ENCODE measurements around the gene KANSL1.

The KANSL1 gene

DNA sequence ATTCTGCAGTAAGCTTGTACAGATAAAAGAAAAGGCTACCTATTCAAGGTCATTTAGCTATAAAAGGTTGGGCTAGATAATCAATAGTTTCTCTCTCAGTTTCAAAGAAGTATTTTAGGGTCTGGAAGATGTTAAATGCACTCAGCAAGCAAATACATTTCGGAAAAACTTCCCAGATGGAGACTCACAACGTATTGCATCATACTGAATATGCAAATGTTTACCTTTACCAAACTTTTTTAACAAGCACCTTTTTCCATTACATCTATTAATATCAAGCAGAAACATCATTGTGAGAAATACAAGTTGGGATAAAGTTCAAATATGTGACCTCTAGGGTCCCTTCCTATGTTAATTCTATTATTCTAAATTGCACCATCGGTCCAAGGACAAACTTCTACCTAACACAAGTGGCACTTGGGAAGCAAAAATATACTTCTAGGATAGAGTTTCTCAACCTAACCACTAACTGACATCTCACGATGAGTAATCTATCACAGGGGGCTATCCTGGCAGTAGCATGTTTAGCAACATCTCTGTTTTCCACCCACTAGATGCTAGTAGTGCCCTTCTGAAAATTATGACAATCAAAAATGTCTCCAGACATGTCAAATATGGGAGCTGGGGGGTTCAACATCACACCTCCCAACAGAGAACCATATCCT, 14.5 kb downstream of the KANSL1 start:
- no peaks in the 10 kb centered on the region for H3K9me3 ChIP-seq (ENCODE audit: insufficient read depth, low read depth, low read length)
- peaks cover 43% of the 10 kb centered on the region; the same call in 1 of the 2 replicates for H3K4me1 ChIP-seq (ENCODE audit: insufficient read depth, low read length)
- H3K36me3 ChIP-seq (ENCODE audit: insufficient read depth, low read depth, low read length) = peaks cover 1% of the 10 kb centered on the region
- H3K9ac ChIP-seq (ENCODE audit: low read depth, low read length) = peak overlapping the region; percentile 43; the same call in 1 of the 2 replicates
- H3K27me3 ChIP-seq (ENCODE audit: insufficient read depth, low read length) = no peaks in the 10 kb centered on the region
- no peak overlapping the region for H3K27ac ChIP-seq (ENCODE audit: low read length)
- no peak overlapping the region for H3K4me3 ChIP-seq (ENCODE audit: low read length)

GRCh38 chr17:46176975-46177374, 16.3 kb downstream of the KANSL1 start:
- Histone ChIP-seq H3K4me3 (ENCODE audit: low read length) (no peak overlapping the region), H3K36me3 (ENCODE audit: insufficient read depth, low read depth, low read length) (peaks cover 11% of the 10 kb centered on the region), H3K27me3 (ENCODE audit: insufficient read depth, low read length) (no peaks in the 10 kb centered on the region), H3K9ac (ENCODE audit: low read depth, low read length) (no peak overlapping the region), H3K9me3 (ENCODE audit: insufficient read depth, low read depth, low read length) (no peaks in the 10 kb centered on the region), H3K27ac (ENCODE audit: low read length) (no peak overlapping the region), H3K4me1 (ENCODE audit: insufficient read depth, low read length) (peaks cover 29% of the 10 kb centered on the region; the same call in 1 of the 2 replicates)

DNA sequence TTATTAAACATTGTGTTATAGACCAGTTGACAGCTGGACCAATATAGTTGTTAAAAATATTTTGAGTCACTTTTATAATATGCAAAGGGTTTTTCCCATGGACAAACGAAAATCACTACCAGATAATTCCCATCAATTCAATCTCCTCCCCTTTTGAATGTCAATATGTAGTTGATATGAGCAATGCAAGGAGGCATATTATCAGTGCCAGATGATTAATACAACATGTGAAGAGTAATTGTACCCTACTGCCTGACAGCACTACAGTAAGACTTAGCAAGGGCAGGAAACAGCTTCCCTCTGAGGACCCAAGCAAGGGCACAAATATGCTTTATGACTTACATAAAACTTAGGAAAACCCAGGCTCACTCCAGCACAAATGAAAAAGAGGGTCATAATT, 17.3 kb downstream of the KANSL1 start:
- H3K4me3 ChIP-seq (ENCODE audit: low read length) = no peak overlapping the region
- H3K9me3 ChIP-seq (ENCODE audit: insufficient read depth, low read depth, low read length) = no peaks in the 10 kb centered on the region
- H3K4me1 ChIP-seq (ENCODE audit: insufficient read depth, low read length) = peaks cover 24% of the 10 kb centered on the region; the same call in 1 of the 2 replicates
- no peak overlapping the region for H3K27ac ChIP-seq (ENCODE audit: low read length)
- no peaks in the 10 kb centered on the region for H3K27me3 ChIP-seq (ENCODE audit: insufficient read depth, low read length)
- peaks cover 22% of the 10 kb centered on the region for H3K36me3 ChIP-seq (ENCODE audit: insufficient read depth, low read depth, low read length)
- H3K9ac ChIP-seq (ENCODE audit: low read depth, low read length) = no peak overlapping the region

GRCh38 chr17:46173153-46173552, 20.1 kb downstream of the KANSL1 start:
- H3K27ac ChIP-seq (ENCODE audit: low read length) = no peak overlapping the region
- H3K9me3 ChIP-seq (ENCODE audit: insufficient read depth, low read depth, low read length) = no peaks in the 10 kb centered on the region
- H3K36me3 ChIP-seq (ENCODE audit: insufficient read depth, low read depth, low read length) = peaks cover 48% of the 10 kb centered on the region
- no peak overlapping the region for H3K9ac ChIP-seq (ENCODE audit: low read depth, low read length)
- H3K4me3 ChIP-seq (ENCODE audit: low read length) = no peak overlapping the region
- H3K27me3 ChIP-seq (ENCODE audit: insufficient read depth, low read length) = no peaks in the 10 kb centered on the region
- peaks cover 8% of the 10 kb centered on the region; the same call in 1 of the 2 replicates for H3K4me1 ChIP-seq (ENCODE audit: insufficient read depth, low read length)

GRCh38 chr17:46171939-46172338, 21.3 kb downstream of the KANSL1 start:
- Histone ChIP-seq H3K4me3 (ENCODE audit: low read length) (no peak overlapping the region), H3K27me3 (ENCODE audit: insufficient read depth, low read length) (no peaks in the 10 kb centered on the region), H3K36me3 (ENCODE audit: insufficient read depth, low read depth, low read length) (peaks cover 51% of the 10 kb centered on the region), H3K27ac (ENCODE audit: low read length) (no peak overlapping the region), H3K9ac (ENCODE audit: low read depth, low read length) (no peak overlapping the region), H3K9me3 (ENCODE audit: insufficient read depth, low read depth, low read length) (no peaks in the 10 kb centered on the region), H3K4me1 (ENCODE audit: insufficient read depth, low read length) (peaks cover 2% of the 10 kb centered on the region; the same call in 1 of the 2 replicates)

GRCh38 chr17:46170639-46171429, 22.4 kb downstream of the KANSL1 start:
- no peaks in the 10 kb centered on the region for H3K9me3 ChIP-seq (ENCODE audit: insufficient read depth, low read depth, low read length)
- H3K27me3 ChIP-seq (ENCODE audit: insufficient read depth, low read length) = no peaks in the 10 kb centered on the region
- H3K36me3 ChIP-seq (ENCODE audit: insufficient read depth, low read depth, low read length) = peaks cover 51% of the 10 kb centered on the region
- H3K27ac ChIP-seq (ENCODE audit: low read length) = no peak overlapping the region
- no peak overlapping the region for H3K4me3 ChIP-seq (ENCODE audit: low read length)
- no peaks in the 10 kb centered on the region for H3K4me1 ChIP-seq (ENCODE audit: insufficient read depth, low read length)
- H3K9ac ChIP-seq (ENCODE audit: low read depth, low read length) = no peak overlapping the region

DNA sequence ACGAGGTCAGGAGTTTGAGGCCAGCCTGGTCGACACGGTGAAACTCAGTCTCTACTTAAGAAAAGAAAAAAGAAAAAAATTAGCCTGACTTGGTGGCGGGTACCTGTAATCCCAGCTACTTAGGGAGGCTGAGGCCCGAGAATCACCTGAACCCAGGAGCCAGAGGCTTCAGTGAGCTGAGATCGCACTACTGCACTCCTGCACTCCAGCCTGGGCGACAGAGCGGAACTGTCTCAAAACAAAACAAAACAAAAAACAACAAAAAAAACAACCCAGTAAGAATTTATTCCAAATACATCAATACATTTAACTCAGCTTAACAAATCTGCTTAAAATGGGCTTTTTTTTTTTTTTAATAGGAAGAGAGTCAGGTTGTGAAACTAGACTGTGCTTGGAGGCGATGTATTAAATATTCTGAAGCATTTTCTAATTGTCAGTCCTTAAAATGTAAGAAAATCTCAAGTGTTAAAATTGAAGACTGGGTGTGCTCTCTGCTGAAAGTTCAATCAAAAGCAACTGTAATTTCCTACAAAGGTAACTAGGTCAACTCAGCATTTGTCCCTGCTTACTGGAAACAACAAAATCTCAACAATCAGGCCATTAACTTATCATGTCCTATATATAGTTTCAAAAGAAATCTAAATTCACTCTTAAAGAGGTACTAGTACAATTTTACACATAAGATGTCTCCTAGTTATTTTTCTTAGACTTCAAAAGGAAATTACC, 23.2 kb downstream of the KANSL1 start:
- Histone ChIP-seq H3K27me3 (ENCODE audit: insufficient read depth, low read length) (no peaks in the 10 kb centered on the region), H3K9me3 (ENCODE audit: insufficient read depth, low read depth, low read length) (no peaks in the 10 kb centered on the region), H3K9ac (ENCODE audit: low read depth, low read length) (no peak overlapping the region), H3K4me3 (ENCODE audit: low read length) (no peak overlapping the region), H3K27ac (ENCODE audit: low read length) (no peak overlapping the region), H3K4me1 (ENCODE audit: insufficient read depth, low read length) (no peaks in the 10 kb centered on the region), H3K36me3 (ENCODE audit: insufficient read depth, low read depth, low read length) (peaks cover 51% of the 10 kb centered on the region)

DNA sequence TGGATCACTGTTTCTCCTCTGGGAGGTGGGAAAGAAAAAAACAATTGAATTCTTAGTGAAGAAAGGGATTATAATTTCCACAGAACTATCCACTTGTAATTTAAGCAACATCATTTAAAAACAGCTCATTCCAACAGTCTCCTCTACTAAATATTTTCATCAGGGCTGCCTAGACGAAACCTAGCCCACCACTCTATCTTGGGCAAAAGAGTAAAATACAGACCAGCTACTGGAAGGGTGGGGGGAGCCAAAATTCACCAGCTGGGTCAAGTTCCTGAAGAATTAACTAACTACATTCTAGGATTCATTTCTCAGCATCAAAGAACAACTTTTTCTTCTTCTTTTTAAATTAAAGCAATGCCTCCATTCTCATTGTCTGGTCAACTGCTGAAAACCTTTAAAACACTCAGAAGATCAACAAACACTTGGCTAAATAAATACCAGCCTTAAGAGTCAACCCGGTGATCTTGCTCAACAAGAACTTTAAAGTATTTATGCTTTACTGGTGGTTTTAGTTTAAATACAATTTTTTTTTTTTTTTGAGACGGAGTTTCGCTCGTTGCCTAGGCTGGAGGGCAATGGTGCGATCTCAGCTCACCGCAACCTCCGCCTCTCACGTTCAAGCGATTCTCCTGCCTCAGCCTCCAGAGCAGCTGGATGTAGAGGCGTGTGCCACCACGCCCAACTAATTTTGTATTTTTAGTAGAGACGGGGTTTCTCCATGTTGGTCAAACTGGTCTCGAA, 25.2 kb downstream of the KANSL1 start:
- Histone ChIP-seq H3K9me3 (ENCODE audit: insufficient read depth, low read depth, low read length) (no peaks in the 10 kb centered on the region), H3K27ac (ENCODE audit: low read length) (no peak overlapping the region), H3K4me3 (ENCODE audit: low read length) (no peak overlapping the region)

DNA sequence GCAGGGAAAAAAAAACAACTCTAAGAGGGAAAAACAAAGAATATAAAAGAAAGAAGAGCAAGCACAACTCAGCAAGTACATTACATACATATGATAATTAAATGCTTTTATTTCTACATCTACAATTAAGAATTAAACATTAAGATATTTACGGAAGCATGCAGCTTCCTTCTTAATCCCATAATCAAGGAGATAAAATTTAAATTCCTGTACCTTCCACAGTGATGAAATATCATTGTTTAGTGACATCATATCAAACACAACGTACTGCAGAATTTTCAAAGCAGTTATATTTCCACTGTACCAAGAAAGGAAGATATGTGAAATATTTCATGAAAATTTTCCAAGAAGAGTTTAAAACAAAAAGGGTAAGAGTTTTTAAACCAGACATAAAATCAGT, 26.0 kb downstream of the KANSL1 start:
- peaks cover 44% of the 10 kb centered on the region for H3K36me3 ChIP-seq (ENCODE audit: insufficient read depth, low read depth, low read length)
- no peaks in the 10 kb centered on the region for H3K9me3 ChIP-seq (ENCODE audit: insufficient read depth, low read depth, low read length)
- H3K27me3 ChIP-seq (ENCODE audit: insufficient read depth, low read length) = no peaks in the 10 kb centered on the region
- H3K27ac ChIP-seq (ENCODE audit: low read length) = no peak overlapping the region
- H3K4me1 ChIP-seq (ENCODE audit: insufficient read depth, low read length) = 0 out of 2 replicates have a peak, but pooled peaks cover 4% of the 10 kb centered on the region
- no peak overlapping the region for H3K4me3 ChIP-seq (ENCODE audit: low read length)
- no peak overlapping the region for H3K9ac ChIP-seq (ENCODE audit: low read depth, low read length)

More for the DNA sequence above, 25.2 kb downstream of the KANSL1 start:
- peaks cover 46% of the 10 kb centered on the region for H3K36me3 ChIP-seq (ENCODE audit: insufficient read depth, low read depth, low read length)
- H3K27me3 ChIP-seq (ENCODE audit: insufficient read depth, low read length) = no peaks in the 10 kb centered on the region
- no peak overlapping the region for H3K9ac ChIP-seq (ENCODE audit: low read depth, low read length)
- H3K4me1 ChIP-seq (ENCODE audit: insufficient read depth, low read length) = 0 out of 2 replicates have a peak, but pooled peaks cover 4% of the 10 kb centered on the region

DNA sequence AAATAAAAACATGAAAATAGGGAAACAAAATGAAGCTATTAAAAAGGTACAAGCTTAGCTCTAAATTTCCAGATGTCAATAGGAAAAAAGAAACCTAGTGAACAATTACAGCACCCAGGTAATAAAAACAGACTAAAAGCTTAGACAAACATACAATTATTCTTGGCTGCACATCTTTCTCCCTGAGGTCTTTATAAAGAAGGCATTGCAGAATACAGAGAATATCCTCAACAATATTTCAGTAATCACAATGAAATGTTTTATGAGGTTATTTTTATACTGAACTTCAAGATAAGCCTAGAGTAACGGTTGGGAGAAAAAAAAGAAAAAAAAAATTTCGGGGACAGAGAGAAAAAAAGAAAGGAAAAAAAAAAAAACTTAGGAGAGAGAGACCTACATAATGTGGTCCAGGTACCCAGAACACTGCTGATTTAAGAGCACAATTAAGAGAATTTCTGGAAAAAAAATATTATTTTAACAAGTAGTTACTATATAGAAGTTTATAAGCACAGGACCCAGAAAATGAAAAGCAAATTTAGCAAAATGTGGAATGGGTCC, 26.5 kb downstream of the KANSL1 start:
- no peak overlapping the region for H3K27ac ChIP-seq (ENCODE audit: low read length)
- H3K9ac ChIP-seq (ENCODE audit: low read depth, low read length) = no peak overlapping the region
- no peaks in the 10 kb centered on the region for H3K27me3 ChIP-seq (ENCODE audit: insufficient read depth, low read length)
- 0 out of 2 replicates have a peak, but pooled peaks cover 4% of the 10 kb centered on the region for H3K4me1 ChIP-seq (ENCODE audit: insufficient read depth, low read length)
- no peak overlapping the region for H3K4me3 ChIP-seq (ENCODE audit: low read length)
- no peaks in the 10 kb centered on the region for H3K9me3 ChIP-seq (ENCODE audit: insufficient read depth, low read depth, low read length)
- H3K36me3 ChIP-seq (ENCODE audit: insufficient read depth, low read depth, low read length) = peaks cover 39% of the 10 kb centered on the region

Measured in iPS-20b (cell line).